Naive thymus-derived CD4-positive, alpha-beta T cell (primary cell): Measurements from ENCODE around the gene UBE2S. TPM values are rescaled to one million over a fixed set of nuclear protein-coding genes. Genes with fewer than 3 reads are reported as not detected.
A peak's percentile ranks its signal among the peaks of the same experiment; 100 is the strongest.

Experiments
- ATAC-seq: fragments of 150-1000 bp; cut with Tn5 transposase; 2 replicates; pipeline ENCODE4 v1.10.0; 2021; ENCODE audit warnings: mild to moderate bottlenecking, moderate library complexity
- CTCF ChIA-PET: fragments of 350-600 bp; sonication (Branson Sonifier 250); formaldehyde crosslinking; loops from one replicate; lab custom pipeline; 2021; ENCODE audit warnings: antibody characterized with exemption; lab: Charles Lee
- POLR2A ChIA-PET: fragments of 350-600 bp; sonication (Branson Sonifier 250); formaldehyde crosslinking; loops from one replicate; lab custom pipeline; 2021; ENCODE audit warnings: antibody characterized with exemption, inconsistent platforms; lab: Charles Lee
- DNase-seq, 9 donors: peaks; one replicate each; pipeline versions ENCODE4 v3.0.0 to v3.0.0-alpha.2; 2020 to 2022; ENCODE audit warnings: mixed read lengths in 1 of 9
- H3K27ac ChIP-seq: one replicate; pipeline ENCODE4 v1.7.0; 2013; ENCODE audit warnings: mild to moderate bottlenecking, low read depth, low read length, moderate library complexity
- H3K27me3 ChIP-seq, 2 donors: one replicate each; pipeline ENCODE4 v1.7.0; 2013; ENCODE audit warnings: low read length in 2 of 2, mild to moderate bottlenecking in 2 of 2, moderate library complexity in 2 of 2; ENCODE audit not compliant: control insufficient read depth in 2 of 2, insufficient read depth in 2 of 2
- H3K36me3 ChIP-seq, 3 experiments: 1 replicate in 2 of 3; 2 replicates in 1 of 3; pipeline ENCODE4 v1.7.0; 2013; ENCODE audit warnings: low read length in 3 of 3, mild to moderate bottlenecking in 3 of 3, moderate library complexity in 1 of 3; ENCODE audit not compliant: insufficient read depth in 3 of 3, control insufficient read depth in 2 of 3
- H3K4me1 ChIP-seq, 2 donors: one replicate each; pipeline ENCODE4 v1.7.0; 2013; ENCODE audit warnings: low read length in 2 of 2, mild to moderate bottlenecking in 2 of 2, moderate library complexity in 1 of 2; ENCODE audit not compliant: control insufficient read depth in 2 of 2, insufficient read depth in 2 of 2
- H3K4me3 ChIP-seq: 2 replicates; pipeline ENCODE4 v1.7.0; 2013; ENCODE audit warnings: mild to moderate bottlenecking, low read length
- H3K9me3 ChIP-seq, 3 experiments: 1 replicate in 2 of 3; 2 replicates in 1 of 3; pipeline ENCODE4 v1.7.0; 2013; ENCODE audit warnings: low read length in 3 of 3; ENCODE audit not compliant: control insufficient read depth in 2 of 3
- H3K27ac Mint-ChIP-seq, 9 donors: one replicate each; pipeline ENCODE4 v1.8.0; 2020 to 2022; ENCODE audit warnings: mixed read lengths in 9 of 9, mild to moderate bottlenecking in 8 of 9, moderate library complexity in 5 of 9, inconsistent platforms in 2 of 9
- H3K27me3 Mint-ChIP-seq, 5 donors: one replicate each; pipeline ENCODE4 v1.8.0; 2021 to 2022; ENCODE audit warnings: mixed read lengths in 5 of 5, mild to moderate bottlenecking in 1 of 5
- H3K36me3 Mint-ChIP-seq, 5 donors: one replicate each; pipeline ENCODE4 v1.8.0; 2020 to 2022; ENCODE audit warnings: mixed read lengths in 5 of 5, mild to moderate bottlenecking in 3 of 5, inconsistent platforms in 1 of 5
- H3K4me1 Mint-ChIP-seq, 7 donors: one replicate each; pipeline ENCODE4 v1.8.0; 2020 to 2022; ENCODE audit warnings: mixed read lengths in 7 of 7, mild to moderate bottlenecking in 3 of 7, inconsistent platforms in 1 of 7
- H3K4me3 Mint-ChIP-seq, 10 donors: one replicate each; pipeline ENCODE4 v1.8.0; 2020 to 2022; ENCODE audit warnings: mild to moderate bottlenecking in 10 of 10, mixed read lengths in 10 of 10, moderate library complexity in 6 of 10, inconsistent platforms in 2 of 10
- H3K9me3 Mint-ChIP-seq, 11 donors: one replicate each; pipeline ENCODE4 v1.8.0; 2020 to 2022; ENCODE audit warnings: mixed read lengths in 11 of 11, mild to moderate bottlenecking in 4 of 11, inconsistent platforms in 1 of 11, moderate library complexity in 1 of 11
- intact Hi-C, 2 donors: fragments of 100-400 bp; cut with micrococcal nuclease; formaldehyde crosslinking; loops; one replicate each; pipeline ENCODE4 v1.15.1; 2023
- polyA plus RNA-seq, 2 donors: library from polyadenylated mRNA; unstranded; fragments of 300-500 nt; fragmentation: Illumina TruSeq; gene quantifications; one replicate each; pipeline ENCODE4 v1.2.3, GENCODE V29; 2021
- total RNA-seq, 6 experiments: library from RNA in 5 of 6; stranded (reverse) in 5 of 6; gene quantifications; 1 replicate in 5 of 6; 2 replicates in 1 of 6; pipeline ENCODE4 v1.2.3 and lab custom pipeline; 2021 to 2026

Gene UBE2S
- total and polyA plus RNA-seq, 7 experiments from 2014 or later: 15.3 to 141 (median 20.4) TPM

- Mint-ChIP-seq H3K9me3 (peaks cover 0 to 4% (median 0%) of the 10 kb centered on the region in 11 donors), H3K36me3 (peaks cover 0 to 3% (median 0%) of the 10 kb centered on the region in 5 donors), H3K27ac (no peak overlapping the region), H3K4me3 (no peak overlapping the region), H3K4me1 (peaks cover 2 to 28% (median 19%) of the 10 kb centered on the region in 7 donors), H3K27me3 (peaks cover 23 to 52% (median 37%) of the 10 kb centered on the region in 5 donors)
- CTCF ChIA-PET: no interaction called here
- ATAC-seq (peak; percentile 19), DNase-seq (no peak)
- H3K4me3 ChIP-seq: no peak overlapping the region
- intact Hi-C loops: loop anchor here in 1 of 2 donors (10.0 kb wide), 1 partner anchor 283 kb away; the partner anchor contains the start of gene DNAAF3
- no peak overlapping the region for H3K27ac ChIP-seq
- peaks cover 0 to 11% of the 10 kb centered on the region in 2 donors for H3K4me1 ChIP-seq
- no peaks in the 10 kb centered on the region for H3K9me3 ChIP-seq
- H3K36me3 ChIP-seq: no peaks in the 10 kb centered on the region
- peaks cover 10 to 27% of the 10 kb centered on the region in 2 donors for H3K27me3 ChIP-seq
- POLR2A ChIA-PET: no interaction called here
Measured at GRCh38 chr19:55447421-55448174, 40.0 kb upstream of the UBE2S start.

- no peaks in the 10 kb centered on the region for H3K36me3 ChIP-seq
- ATAC-seq: no peak
- peaks cover 10 to 26% of the 10 kb centered on the region in 2 donors for H3K27me3 ChIP-seq
- H3K4me3 Mint-ChIP-seq: no peak overlapping the region
- H3K27me3 Mint-ChIP-seq: peaks cover 30 to 55% (median 42%) of the 10 kb centered on the region in 5 donors
- intact Hi-C loops: loop anchor here in 1 of 2 donors (10.0 kb wide), 1 partner anchor 281 kb away; the partner anchor contains the start of gene DNAAF3
- H3K27ac ChIP-seq: no peak overlapping the region
- H3K9me3 ChIP-seq: no peaks in the 10 kb centered on the region
- H3K27ac Mint-ChIP-seq: no peak overlapping the region
- peaks cover 7 to 29% (median 22%) of the 10 kb centered on the region in 7 donors for H3K4me1 Mint-ChIP-seq
- no peak overlapping the region for H3K4me3 ChIP-seq
- H3K9me3 Mint-ChIP-seq: peaks cover 0 to 4% (median 0%) of the 10 kb centered on the region in 11 donors
- ChIA-PET CTCF (no interaction called here), POLR2A (no interaction called here)
- peaks cover 0 to 6% (median 0%) of the 10 kb centered on the region in 5 donors for H3K36me3 Mint-ChIP-seq
- peaks cover under 1 to 13% of the 10 kb centered on the region in 2 donors for H3K4me1 ChIP-seq
- no peak for DNase-seq
Measured at GRCh38 chr19:55446060-55446459, 38.5 kb upstream of the UBE2S start.

GRCh38 chr19:55444646-55445045 lies 37.1 kb upstream of the UBE2S start:
- Mint-ChIP-seq H3K27ac (no peak overlapping the region), H3K4me1 (peaks cover 11 to 34% (median 23%) of the 10 kb centered on the region in 7 donors), H3K4me3 (peak overlapping the region in 1 of 10 donors; percentile 63), H3K36me3 (peaks cover 0 to 10% (median 0%) of the 10 kb centered on the region in 5 donors), H3K27me3 (peaks cover 40 to 57% (median 48%) of the 10 kb centered on the region in 5 donors), H3K9me3 (peaks cover 0 to 4% (median 0%) of the 10 kb centered on the region in 11 donors)
- Histone ChIP-seq H3K4me3 (no peak overlapping the region), H3K9me3 (no peaks in the 10 kb centered on the region), H3K36me3 (no peaks in the 10 kb centered on the region), H3K4me1 (peaks cover 7 to 23% of the 10 kb centered on the region in 2 donors), H3K27me3 (peaks cover 10 to 29% of the 10 kb centered on the region in 2 donors), H3K27ac (no peak overlapping the region)
- ChIA-PET CTCF (no interaction called here), POLR2A (no interaction called here)
- intact Hi-C loops: loop anchor here in 1 of 2 donors (10.0 kb wide), 1 partner anchor 280 kb away; the partner anchor contains the start of gene DNAAF3
- ATAC-seq: no peak
- no peak for DNase-seq

- ChIA-PET POLR2A (no interaction called here), CTCF (no interaction called here)
- Histone ChIP-seq H3K9me3 (no peaks in the 10 kb centered on the region), H3K36me3 (no peaks in the 10 kb centered on the region), H3K4me3 (no peak overlapping the region), H3K4me1 (peaks cover 7 to 23% of the 10 kb centered on the region in 2 donors), H3K27ac (no peak overlapping the region), H3K27me3 (peaks cover 14 to 27% of the 10 kb centered on the region in 2 donors)
- DNase-seq (no peak), ATAC-seq (no peak)
- Mint-ChIP-seq H3K27ac (peak overlapping the region in 1 of 9 donors; percentile 89), H3K4me3 (peak overlapping the region in 7 of 10 donors; percentile 1 to 80 (median 58)), H3K4me1 (peaks cover 11 to 35% (median 26%) of the 10 kb centered on the region in 7 donors), H3K9me3 (peaks cover 0 to 6% (median 1%) of the 10 kb centered on the region in 11 donors), H3K27me3 (peaks cover 47 to 64% (median 55%) of the 10 kb centered on the region in 5 donors), H3K36me3 (peaks cover 0 to 17% (median 0%) of the 10 kb centered on the region in 5 donors)
- intact Hi-C loops: loop anchor here in 1 of 2 donors (10.0 kb wide), 1 partner anchor 279 kb away; the partner anchor contains the start of gene DNAAF3
Measured at GRCh38 chr19:55443824-55444480, 36.4 kb upstream of the UBE2S start.

- CTCF ChIA-PET: no interaction called here
- Mint-ChIP-seq H3K27me3 (peaks cover 51 to 67% (median 57%) of the 10 kb centered on the region in 5 donors), H3K4me3 (peak within 1 kb of the TSS in 9 of 10 donors; percentile 43 to 83 (median 67))
Measured at GRCh38 chr19:55443045-55443823, 35.6 kb upstream of the UBE2S start, which contains the start of gene SHISA7. Gene SHISA7 (minus strand): TSS chr19:55443300. CDS start chr19:55442863, 437 bp downstream.

More at GRCh38 chr19:55443045-55443823, 35.6 kb upstream of the UBE2S start, which contains the start of gene SHISA7:
- DNase-seq (no peak), ATAC-seq (no peak)
- H3K36me3 ChIP-seq: no peaks in the 10 kb centered on the region
- peaks cover 7 to 23% of the 10 kb centered on the region in 2 donors for H3K4me1 ChIP-seq
- Mint-ChIP-seq H3K4me1 (peaks cover 11 to 35% (median 26%) of the 10 kb centered on the region in 7 donors), H3K27ac (peak within 1 kb of the TSS in 1 of 9 donors; percentile 13), H3K36me3 (peaks cover 0 to 19% (median 0%) of the 10 kb centered on the region in 5 donors), H3K9me3 (peaks cover 0 to 6% (median 1%) of the 10 kb centered on the region in 11 donors)
- H3K9me3 ChIP-seq: no peaks in the 10 kb centered on the region
- no peak within 1 kb of the TSS for H3K4me3 ChIP-seq
- intact Hi-C loops: loop anchor here in 1 of 2 donors (10.0 kb wide), 1 partner anchor 278 kb away; the partner anchor contains the start of gene DNAAF3
- POLR2A ChIA-PET: interaction anchor here (0.7 kb wide), 1 partner anchor 221 kb away, joined by 3 read pairs; no protein-coding TSS in a partner anchor
- no peak within 1 kb of the TSS for H3K27ac ChIP-seq
- H3K27me3 ChIP-seq: peaks cover 15 to 33% of the 10 kb centered on the region in 2 donors
